Kidney (tissue), 14 donors: ENCODE measurements around the gene VSTM4. TPM values are rescaled to one million over a fixed set of nuclear protein-coding genes. Genes with fewer than 3 reads are reported as not detected.
A peak's percentile ranks its signal among the peaks of the same experiment; 100 is the strongest.

Source experiments
- DNase-seq, 5 donors: peaks; one replicate each; pipeline ENCODE4 v3.0.0-alpha.2; 2013 to 2020
- FAIRE-seq: peaks from 2 replicates; lab custom pipeline; 2012; peaks lifted over from hg19 to GRCh38; lab: Jason Lieb, UNC
- H3K27ac ChIP-seq, 2 donors: one replicate each; pipeline ENCODE4 v1.7.0; 2013; ENCODE audit warnings: low read depth in 2 of 2, low read length in 2 of 2, inconsistent platforms in 1 of 2
- H3K27me3 ChIP-seq: one replicate; pipeline ENCODE4 v1.7.1; 2013; ENCODE audit warnings: low read length, inconsistent platforms; ENCODE audit not compliant: control insufficient read depth, insufficient read depth
- H3K36me3 ChIP-seq, 3 donors: one replicate each; pipeline versions ENCODE4 v1.7.0 to v1.7.1; 2013; ENCODE audit warnings: low read length in 3 of 3, control low read depth in 1 of 3, inconsistent platforms in 1 of 3; ENCODE audit not compliant: insufficient read depth in 3 of 3, control insufficient read depth in 2 of 3
- H3K4me1 ChIP-seq, 3 donors: one replicate each; pipeline versions ENCODE4 v1.7.0 to v1.7.1; 2013; ENCODE audit warnings: low read length in 3 of 3, inconsistent platforms in 1 of 3, low read depth in 1 of 3; ENCODE audit not compliant: control insufficient read depth in 2 of 3, insufficient read depth in 2 of 3
- H3K4me3 ChIP-seq, 3 donors: one replicate each; pipeline versions ENCODE4 v1.7.0 to v1.8.1; 2013; ENCODE audit warnings: low read length in 3 of 3, control low read depth in 1 of 3, inconsistent platforms in 1 of 3
- H3K9ac ChIP-seq, 3 donors: one replicate each; pipeline versions ENCODE4 v1.7.0 to v1.7.1; 2013; ENCODE audit warnings: low read length in 3 of 3, control low read depth in 1 of 3, inconsistent platforms in 1 of 3
- H3K9me3 ChIP-seq, 3 donors: one replicate each; pipeline versions ENCODE4 v1.7.0 to v1.7.1; 2013; ENCODE audit warnings: low read length in 3 of 3, control low read depth in 1 of 3, inconsistent platforms in 1 of 3; ENCODE audit not compliant: control insufficient read depth in 2 of 3, insufficient read depth in 1 of 3
- intact Hi-C: fragments of 100-400 bp; cut with DNase I; formaldehyde crosslinking; loops from one replicate; pipeline ENCODE4 v1.11.1; 2022
- polyA plus RNA-seq: library from polyadenylated mRNA; stranded (reverse); fragments of 350-450 nt; fragmentation: Illumina TruSeq; extraction: RNeasy Lipid Tissue Mini Kit (QIAGEN cat#74804); gene quantifications from one replicate; pipeline ENCODE4 v1.2.3, GENCODE V29; 2014; ENCODE audit warnings: low read depth, low replicate concordance; ENCODE audit not compliant: insufficient read depth
- total RNA-seq: library from RNA; stranded (reverse); fragmentation: NEBNext Ultra II Directional; extraction: Animal tissue kit (Norgen Biotek cat#: 25700); gene quantifications from one replicate; pipeline ENCODE4 v1.2.1, GENCODE V29; 2021
- TF ChIP-seq, protein P1 (sequence below): IDR thresholded peaks from 3 replicates; pipeline ENCODE4 v1.5.1; 2012; ENCODE audit warnings: mild to moderate bottlenecking, moderate library complexity, borderline replicate concordance; ENCODE audit not compliant: insufficient read depth; ENCODE audit errors: extremely low read depth
- donor health status: control.
- donor health status: control.
- donor health status: control.
- donor health status: control.
- donor health status: control.
- donor health status: DM: yes; HTN: yes; CAD: no.
- donor health status: Normal renal cell carcinoma (clear cell type).

The VSTM4 gene
- total and polyA plus RNA-seq, 2 donors from 2014 or later, result 7.4 to 8.5 TPM

GRCh38 chr10:49005270-49005669 lies 110.1 kb downstream of the VSTM4 start:
- peaks cover 0 to 8% (median 5%) of the 10 kb centered on the region in 3 donors for H3K4me1 ChIP-seq
- H3K27me3 ChIP-seq, result no peaks in the 10 kb centered on the region
- H3K27ac ChIP-seq, result no peak overlapping the region
- TF ChIP-seq, protein P1, sequence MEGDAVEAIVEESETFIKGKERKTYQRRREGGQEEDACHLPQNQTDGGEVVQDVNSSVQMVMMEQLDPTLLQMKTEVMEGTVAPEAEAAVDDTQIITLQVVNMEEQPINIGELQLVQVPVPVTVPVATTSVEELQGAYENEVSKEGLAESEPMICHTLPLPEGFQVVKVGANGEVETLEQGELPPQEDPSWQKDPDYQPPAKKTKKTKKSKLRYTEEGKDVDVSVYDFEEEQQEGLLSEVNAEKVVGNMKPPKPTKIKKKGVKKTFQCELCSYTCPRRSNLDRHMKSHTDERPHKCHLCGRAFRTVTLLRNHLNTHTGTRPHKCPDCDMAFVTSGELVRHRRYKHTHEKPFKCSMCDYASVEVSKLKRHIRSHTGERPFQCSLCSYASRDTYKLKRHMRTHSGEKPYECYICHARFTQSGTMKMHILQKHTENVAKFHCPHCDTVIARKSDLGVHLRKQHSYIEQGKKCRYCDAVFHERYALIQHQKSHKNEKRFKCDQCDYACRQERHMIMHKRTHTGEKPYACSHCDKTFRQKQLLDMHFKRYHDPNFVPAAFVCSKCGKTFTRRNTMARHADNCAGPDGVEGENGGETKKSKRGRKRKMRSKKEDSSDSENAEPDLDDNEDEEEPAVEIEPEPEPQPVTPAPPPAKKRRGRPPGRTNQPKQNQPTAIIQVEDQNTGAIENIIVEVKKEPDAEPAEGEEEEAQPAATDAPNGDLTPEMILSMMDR, result no peak
- no peak for DNase-seq
- H3K36me3 ChIP-seq, result no peaks in the 10 kb centered on the region
- no peak for FAIRE-seq
- no peaks in the 10 kb centered on the region for H3K9me3 ChIP-seq
- no peak overlapping the region for H3K9ac ChIP-seq
- intact Hi-C loops, result no loop called here
- H3K4me3 ChIP-seq, result no peak overlapping the region

- intact Hi-C loops, result no loop called here
- Histone ChIP-seq H3K9me3 (no peaks in the 10 kb centered on the region), H3K36me3 (no peaks in the 10 kb centered on the region), H3K4me3 (no peak overlapping the region), H3K9ac (no peak overlapping the region), H3K4me1 (peaks cover 0 to 5% (median 2%) of the 10 kb centered on the region in 3 donors), H3K27ac (no peak overlapping the region), H3K27me3 (no peaks in the 10 kb centered on the region)
- TF ChIP-seq, protein P1, result no peak
- DNase-seq (peak in 3 of 5 donors; percentile 38 to 68 (median 65)), FAIRE-seq (no peak)
Measured at GRCh38 chr10:49001870-49002672, 113.3 kb downstream of the VSTM4 start.

DNA sequence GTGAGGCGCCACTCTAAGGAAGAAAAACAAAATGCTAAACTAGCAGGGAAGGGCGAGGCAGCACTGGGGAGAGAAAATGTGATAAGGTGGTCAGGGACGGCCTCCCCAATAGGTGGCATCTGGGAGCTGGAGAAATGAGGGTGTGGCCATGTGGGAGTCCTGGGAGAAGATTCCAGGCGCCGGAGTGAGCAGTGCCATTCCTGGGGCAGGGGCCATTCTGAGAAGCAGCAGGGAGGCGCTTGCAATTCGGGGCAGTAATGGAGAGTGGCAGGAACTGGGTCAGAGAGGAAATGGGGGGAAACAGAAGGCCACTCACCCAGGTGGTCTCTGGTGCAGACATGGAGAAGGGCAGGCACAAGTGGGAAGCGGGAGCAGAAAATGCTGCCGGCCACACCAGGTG lies 113.9 kb downstream of the VSTM4 start:
- no peak overlapping the region for H3K4me3 ChIP-seq
- H3K9me3 ChIP-seq, result no peaks in the 10 kb centered on the region
- TF ChIP-seq, protein P1, result no peak
- H3K27ac ChIP-seq, result no peak overlapping the region
- FAIRE-seq (no peak), DNase-seq (peak in 3 of 5 donors; percentile 43 to 70 (median 52))
- H3K27me3 ChIP-seq, result no peaks in the 10 kb centered on the region
- intact Hi-C loops, result no loop called here
- H3K4me1 ChIP-seq, result peaks cover 0 to 5% (median 2%) of the 10 kb centered on the region in 3 donors
- H3K36me3 ChIP-seq, result no peaks in the 10 kb centered on the region
- no peak overlapping the region for H3K9ac ChIP-seq
